SK-N-SH treated with all-trans-retinoic acid at 6 μM for 48 hours (cell line): ENCODE data around the gene PRRG2.

ENCODE experiments used
- ATAC-seq: fragments of 200-7000 bp; cut with Tn5 transposase; 3 replicates; pipeline ENCODE4 v1.9.1; 2020; ENCODE audit warnings: mild to moderate bottlenecking, moderate library complexity
- ARNTL ChIP-seq: fragments of 450-650 bp; formaldehyde crosslinking; IDR thresholded peaks from 2 replicates; pipeline ENCODE4 v1.5.0; 2020; ENCODE audit warnings: low read depth, mild to moderate bottlenecking, moderate library complexity, borderline replicate concordance
- BACH2 ChIP-seq: fragments of 250-450 bp; sonication (Bioruptor Pico); IDR thresholded peaks from 2 replicates; pipeline ENCODE4 v1.9.0; 2021; ENCODE audit warnings: mild to moderate bottlenecking, borderline replicate concordance
- CSDC2 ChIP-seq: fragments of 250-450 bp; sonication (Bioruptor Pico); IDR thresholded peaks from 2 replicates; pipeline ENCODE4 v1.5.0; 2020; ENCODE audit warnings: mild to moderate bottlenecking, moderate library complexity
- CSRNP3 ChIP-seq: fragments of 250-450 bp; sonication (Bioruptor Pico); IDR thresholded peaks from 2 replicates; pipeline ENCODE4 v1.5.1; 2021; ENCODE audit warnings: mild to moderate bottlenecking, moderate library complexity
- ESRRG ChIP-seq: fragments of 250-450 bp; sonication (Bioruptor Pico); IDR thresholded peaks from 2 replicates; pipeline ENCODE4 v1.6.1; 2021; ENCODE audit warnings: mild to moderate bottlenecking
- GLIS3 ChIP-seq: fragments of 250-450 bp; sonication (Bioruptor Pico); IDR thresholded peaks from 2 replicates; pipeline ENCODE4 v1.5.0; 2020; ENCODE audit warnings: mild to moderate bottlenecking, moderate library complexity
- ISL1 ChIP-seq: fragments of 250-450 bp; sonication (Bioruptor Pico); IDR thresholded peaks from 2 replicates; pipeline ENCODE4 v2.1.2; 2022; ENCODE audit warnings: mild to moderate bottlenecking, moderate library complexity
- OSR1 ChIP-seq: fragments of 250-450 bp; sonication (Bioruptor Pico); IDR thresholded peaks from 2 replicates; pipeline ENCODE4 v1.8.0; 2022; ENCODE audit warnings: moderate library complexity, mild to moderate bottlenecking, inconsistent platforms
- PATZ1 ChIP-seq: fragments of 250-450 bp; sonication (Bioruptor Pico); IDR thresholded peaks from 2 replicates; pipeline ENCODE4 v1.8.0; 2020; ENCODE audit warnings: mild to moderate bottlenecking, moderate library complexity, borderline replicate concordance
- POU6F1 ChIP-seq: fragments of 250-450 bp; sonication (Bioruptor Pico); IDR thresholded peaks from 2 replicates; pipeline ENCODE4 v1.8.0; 2021; ENCODE audit warnings: low read depth, mild to moderate bottlenecking, moderate library complexity, borderline replicate concordance
- PPARA ChIP-seq: fragments of 250-450 bp; sonication (Bioruptor Pico); IDR thresholded peaks from 2 replicates; pipeline ENCODE4 v1.5.0; 2020; ENCODE audit warnings: mild to moderate bottlenecking, borderline replicate concordance
- RARB ChIP-seq: fragments of 250-450 bp; sonication (Bioruptor Pico); IDR thresholded peaks from 2 replicates; pipeline ENCODE4 v1.8.0; 2021; ENCODE audit warnings: mild to moderate bottlenecking, moderate library complexity
- SNAI2 ChIP-seq: fragments of 250-450 bp; sonication (Bioruptor Pico); IDR thresholded peaks from 2 replicates; pipeline ENCODE4 v1.5.0; 2020; ENCODE audit warnings: mild to moderate bottlenecking, moderate library complexity
- TCF4 ChIP-seq: fragments of 250-450 bp; sonication (Bioruptor Pico); IDR thresholded peaks from 2 replicates; pipeline ENCODE4 v1.8.0; 2021; ENCODE audit warnings: mild to moderate bottlenecking, moderate library complexity, borderline replicate concordance
- TOX ChIP-seq: fragments of 250-450 bp; sonication (Bioruptor Pico); IDR thresholded peaks from 2 replicates; pipeline ENCODE4 v1.8.0; 2021; ENCODE audit warnings: mild to moderate bottlenecking, moderate library complexity, borderline replicate concordance
- TSHZ2 ChIP-seq: fragments of 250-450 bp; sonication (Bioruptor Pico); IDR thresholded peaks from 2 replicates; pipeline ENCODE4 v1.5.0; 2020; ENCODE audit warnings: mild to moderate bottlenecking, moderate library complexity
- ZC3H10 ChIP-seq: fragments of 250-450 bp; sonication (Bioruptor Pico); IDR thresholded peaks from 2 replicates; pipeline ENCODE4 v1.5.1; 2021; ENCODE audit warnings: mild to moderate bottlenecking, moderate library complexity
- ZFP3 ChIP-seq: fragments of 250-450 bp; sonication (Bioruptor Pico); IDR thresholded peaks from 2 replicates; pipeline ENCODE4 v1.5.0; 2020; ENCODE audit warnings: mild to moderate bottlenecking, moderate library complexity
- ZFP30 ChIP-seq: fragments of 450-650 bp; formaldehyde crosslinking; IDR thresholded peaks from 2 replicates; pipeline ENCODE4 v1.5.0; 2022; ENCODE audit warnings: mild to moderate bottlenecking, moderate library complexity
- ZNF70 ChIP-seq: fragments of 450-650 bp; formaldehyde crosslinking; IDR thresholded peaks from 2 replicates; pipeline ENCODE4 v1.5.0; 2020; ENCODE audit warnings: mild to moderate bottlenecking, moderate library complexity
- ZNF8 ChIP-seq: fragments of 450-650 bp; formaldehyde crosslinking; IDR thresholded peaks from 2 replicates; pipeline ENCODE4 v1.5.0; 2020; ENCODE audit warnings: mild to moderate bottlenecking, moderate library complexity

Gene PRRG2

GRCh38 chr19:49636233-49636932, 55.3 kb downstream of the PRRG2 start:
- no peak for ATAC-seq
- no peak for TF ChIP-seq TSHZ2 (CRISPR knock-in tag)
- TF ChIP-seq ESRRG: no peak
- no peak for TF ChIP-seq ZNF8 (CRISPR knock-in tag)
- no peak for TF ChIP-seq ARNTL (CRISPR knock-in tag)
- TF ChIP-seq PATZ1: no peak
- no peak for TF ChIP-seq ISL1 (CRISPR knock-in tag)
- no peak for TF ChIP-seq ZNF70 (CRISPR knock-in tag)
- no peak for TF ChIP-seq BACH2 (CRISPR knock-in tag)
- TF ChIP-seq CSRNP3 (CRISPR knock-in tag): no peak

- ATAC-seq: peak; percentile 3; the same call in 1 of the 3 replicates
- TF ChIP-seq TOX (CRISPR knock-in tag) (no peak), RARB (CRISPR knock-in tag) (no peak), ZFP3 (CRISPR knock-in tag) (no peak), TCF4 (CRISPR knock-in tag) (no peak), ZNF8 (CRISPR knock-in tag) (no peak), ARNTL (CRISPR knock-in tag) (no peak), ZNF70 (CRISPR knock-in tag) (no peak), ZFP30 (CRISPR knock-in tag) (no peak), PATZ1 (no peak), CSRNP3 (CRISPR knock-in tag) (no peak), OSR1 (CRISPR knock-in tag) (no peak), BACH2 (CRISPR knock-in tag) (no peak), SNAI2 (CRISPR knock-in tag) (no peak), POU6F1 (CRISPR knock-in tag) (no peak), TSHZ2 (CRISPR knock-in tag) (no peak), PPARA (CRISPR knock-in tag) (no peak), ISL1 (CRISPR knock-in tag) (no peak), ZC3H10 (no peak), GLIS3 (CRISPR knock-in tag) (no peak), CSDC2 (CRISPR knock-in tag) (no peak)
These were observed 57.0 kb downstream of the PRRG2 start for GRCh38 chr19:49637821-49638738.
